NCI-H82 treated with DMSO at 0.1 percent for 48 hours (cell line): ENCODE results near the gene DNAH1.
A peak's percentile ranks its signal among the peaks of the same experiment; 100 is the strongest.

Source experiments
- DNase-seq: peaks from one replicate; lab custom pipeline; 2025; ENCODE audit not compliant: unreplicated experiment; lab: John Stamatoyannopoulos, UW

Gene DNAH1

DNA sequence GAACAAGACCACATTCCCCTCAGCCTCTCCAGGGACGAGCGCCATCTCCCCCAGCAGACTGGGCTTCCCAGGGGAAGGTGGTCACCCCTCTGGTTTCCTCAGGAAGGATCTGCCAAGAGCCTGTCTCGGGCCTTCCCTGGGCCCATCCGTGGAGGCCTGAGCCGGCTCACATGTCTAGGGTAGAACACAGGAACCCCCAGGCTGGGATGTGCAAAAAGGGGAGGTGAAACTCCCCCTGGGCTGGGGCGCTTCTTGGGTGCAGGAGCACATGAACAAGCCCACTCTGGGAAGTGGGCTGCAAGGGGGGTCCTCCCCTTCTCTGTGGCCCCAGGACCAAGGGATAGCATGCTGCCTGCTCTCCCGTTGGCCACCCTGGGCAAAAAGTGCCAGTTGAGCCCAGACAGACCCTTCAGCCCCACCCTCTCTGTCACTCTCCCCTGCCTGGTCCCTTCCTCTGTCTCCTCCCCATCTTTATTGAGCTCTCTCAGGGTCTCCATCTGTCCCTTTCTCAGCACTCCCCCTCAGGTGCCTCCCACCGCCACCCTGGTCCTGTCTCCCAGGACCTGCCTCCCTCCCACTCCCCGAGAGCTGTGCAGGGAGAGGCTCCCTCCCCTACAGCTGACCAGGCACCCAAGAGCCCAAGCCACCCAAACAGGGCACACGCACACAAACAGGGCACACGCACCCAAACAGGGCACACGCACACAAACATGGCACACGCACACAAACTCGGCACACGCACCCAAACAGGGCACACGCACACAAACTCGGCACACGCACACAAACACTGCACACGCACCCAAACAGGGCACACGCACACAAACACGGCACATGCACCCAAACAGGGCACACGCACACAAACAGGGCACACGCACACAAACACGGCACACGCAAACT, 127.9 kb downstream of the DNAH1 start:
- DNase-seq = no peak

DNA sequence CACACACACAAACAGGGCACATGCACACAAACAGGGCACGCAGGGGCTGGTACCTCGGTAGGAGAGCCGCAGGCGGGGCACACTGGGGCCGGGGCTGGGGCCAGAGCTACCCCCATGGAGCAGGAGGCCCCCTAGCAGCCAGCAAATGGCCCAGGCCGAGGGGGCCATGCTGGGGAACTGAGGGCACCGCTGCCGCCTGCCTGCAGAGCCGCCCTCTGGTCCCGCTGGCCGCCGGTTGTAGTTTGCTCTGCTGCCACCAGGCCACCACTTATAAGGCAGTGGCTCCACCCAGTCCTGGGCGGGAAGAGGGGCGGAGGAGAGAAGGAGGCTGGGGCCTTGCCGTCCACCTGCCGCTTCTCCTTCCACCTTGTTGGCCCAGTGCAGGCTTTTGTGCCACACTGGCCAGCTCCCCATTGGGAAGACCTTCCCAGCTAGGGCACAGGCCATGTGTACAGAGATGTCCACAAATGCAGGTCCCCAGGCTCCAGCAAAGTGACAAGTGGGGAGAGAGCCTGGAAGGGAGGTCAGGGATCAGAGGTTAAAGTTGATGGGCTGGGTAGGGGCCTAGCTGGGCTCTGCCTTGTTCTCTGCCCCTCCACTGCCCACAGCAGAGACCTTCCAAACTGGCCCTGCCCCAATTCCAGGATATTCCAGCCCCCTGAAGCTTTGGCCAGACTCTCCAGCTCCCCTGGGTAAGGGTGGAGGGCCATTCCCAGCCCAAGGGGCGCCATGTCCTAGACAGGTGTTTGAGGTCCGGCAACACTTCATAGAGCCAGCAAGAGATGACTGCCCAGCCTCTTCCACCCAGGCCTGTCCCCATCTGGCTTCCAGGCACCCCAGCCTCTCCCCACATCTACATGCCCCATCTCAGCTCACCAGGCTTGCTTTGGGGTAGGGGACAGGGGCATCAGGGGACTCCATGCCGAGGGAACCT, 129.0 kb downstream of the DNAH1 start, which contains the start of gene SEMA3G:
Gene SEMA3G, minus strand, starts transcription at position 244 of the 934 bp plus-strand sequence. Its CDS starts 76 bp downstream, at position 168.
- DNase-seq = peak; percentile 22

DNA sequence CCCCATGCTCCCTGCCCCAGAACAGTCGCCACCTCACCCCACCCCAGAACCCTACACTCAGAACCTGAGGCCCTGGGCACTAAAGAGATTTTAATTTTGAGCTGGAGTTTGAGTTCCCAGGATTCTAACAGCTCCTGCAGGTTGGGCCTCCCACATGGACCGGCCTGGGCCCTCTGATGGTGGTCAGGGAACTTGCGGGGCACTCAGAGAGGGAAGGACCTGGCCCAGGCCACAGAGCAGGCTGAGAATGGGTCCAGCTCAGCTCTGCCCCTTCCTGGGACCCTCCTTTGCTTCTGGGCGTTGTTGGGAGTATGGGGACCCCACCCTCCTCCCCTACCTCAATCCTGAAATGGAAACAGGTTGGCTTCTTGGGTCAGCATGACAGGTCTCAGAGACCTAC, 129.9 kb downstream of the DNAH1 start:
- no peak for DNase-seq

DNA sequence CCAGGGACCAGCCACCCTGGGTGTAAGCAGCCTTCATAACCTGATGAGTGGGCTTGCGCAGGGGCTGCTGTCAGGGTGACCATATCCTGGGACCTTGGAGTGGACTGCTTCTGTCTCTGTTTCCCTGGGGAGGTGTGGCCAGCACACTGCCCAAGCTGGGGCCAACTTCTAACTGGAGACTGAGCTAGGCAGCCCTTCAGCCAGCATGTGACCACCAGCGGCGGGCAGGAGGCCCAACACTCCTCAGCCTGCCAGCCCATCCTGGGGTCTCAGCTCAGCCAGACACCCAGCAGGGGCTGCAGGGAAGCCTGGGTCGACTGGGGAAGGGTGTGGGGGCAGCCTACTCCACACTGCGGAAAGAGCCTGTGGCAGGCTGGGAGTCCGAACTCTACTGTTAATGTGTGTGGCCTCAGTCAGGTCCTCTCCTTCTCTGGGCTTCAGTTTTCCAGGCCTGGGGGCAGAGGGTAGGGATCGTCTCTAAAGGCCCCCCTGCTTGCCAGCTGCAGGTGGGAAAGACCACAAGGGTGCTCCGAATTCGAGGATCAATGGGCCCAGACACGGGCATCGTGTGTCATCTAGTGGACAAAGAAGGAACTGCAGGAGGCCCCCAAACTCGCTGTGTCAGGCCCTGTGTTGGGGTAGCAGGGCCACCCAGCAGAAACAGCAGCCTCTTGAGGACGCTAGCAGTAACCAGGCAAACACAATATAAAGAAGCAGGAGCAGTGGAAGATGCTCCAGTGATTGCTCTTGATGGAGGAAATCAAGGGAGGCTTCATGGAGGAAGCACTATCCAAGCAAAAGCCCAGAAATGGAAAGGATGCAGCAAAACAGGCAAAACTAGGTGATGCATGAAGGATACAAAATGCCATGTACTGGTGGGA, 130.8 kb downstream of the DNAH1 start:
- peak; percentile 22 for DNase-seq

DNA sequence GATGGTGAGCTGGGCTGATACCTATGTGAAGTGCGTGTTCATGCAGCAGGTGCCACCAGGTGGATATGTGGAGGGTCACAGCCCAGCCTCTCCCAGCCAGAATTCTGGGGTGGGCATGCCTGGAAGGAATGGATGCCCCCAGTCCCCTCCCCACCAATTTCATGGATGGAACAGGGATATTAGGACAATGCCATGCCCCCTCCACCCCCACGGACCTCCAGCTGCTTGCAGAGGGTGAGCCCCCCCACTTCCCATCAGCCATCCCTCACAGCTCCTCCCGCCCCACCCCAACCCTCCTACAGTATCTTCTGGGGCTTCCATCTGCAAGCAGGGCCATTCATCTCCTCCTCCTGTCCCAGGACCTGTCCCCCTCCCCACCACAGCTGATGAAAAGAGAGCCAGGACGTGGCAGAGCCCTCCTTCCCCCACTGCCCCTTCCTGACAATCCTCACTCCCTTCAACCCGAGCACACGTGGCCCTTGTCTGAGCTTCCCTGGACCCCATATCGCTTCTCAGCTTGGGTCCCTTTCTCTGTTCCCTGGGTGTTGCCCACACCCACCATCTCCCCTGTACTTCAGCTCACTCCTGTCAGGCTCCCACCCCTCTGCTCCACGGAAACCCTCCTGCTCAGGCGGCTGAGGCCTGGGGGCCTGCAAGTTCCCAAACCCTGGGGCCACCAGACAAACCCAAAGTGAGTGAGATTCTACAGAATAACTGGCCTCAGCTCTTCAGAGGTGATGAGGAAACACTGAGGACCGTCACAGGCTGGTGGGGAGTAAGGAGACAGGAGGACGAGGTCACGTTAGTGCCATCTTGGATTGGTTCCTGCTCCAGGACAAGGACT, 131.6 kb downstream of the DNAH1 start:
- DNase-seq = no peak
